AG09319 (cell line): ENCODE results near the gene GFRA1.
A peak's percentile ranks its signal among the peaks of the same experiment; 100 is the strongest.
"Not testable (repeated sequence)": the region's sequence is repeated elsewhere in the genome, so short reads cannot be mapped to it uniquely, and the experiment has no call there.

Experiments used
- DNase-seq: peaks from one replicate; pipeline ENCODE4 v3.0.0-alpha.2; 2010; ENCODE audit warnings: low read depth; ENCODE audit errors: extremely low read depth
- TF ChIP-seq, protein P1 (sequence below): IDR thresholded peaks from 2 replicates; pipeline ENCODE4 v1.5.1; 2011; ENCODE audit warnings: low read depth, mild to moderate bottlenecking, inconsistent platforms, low read length, moderate library complexity

The GFRA1 gene

DNA sequence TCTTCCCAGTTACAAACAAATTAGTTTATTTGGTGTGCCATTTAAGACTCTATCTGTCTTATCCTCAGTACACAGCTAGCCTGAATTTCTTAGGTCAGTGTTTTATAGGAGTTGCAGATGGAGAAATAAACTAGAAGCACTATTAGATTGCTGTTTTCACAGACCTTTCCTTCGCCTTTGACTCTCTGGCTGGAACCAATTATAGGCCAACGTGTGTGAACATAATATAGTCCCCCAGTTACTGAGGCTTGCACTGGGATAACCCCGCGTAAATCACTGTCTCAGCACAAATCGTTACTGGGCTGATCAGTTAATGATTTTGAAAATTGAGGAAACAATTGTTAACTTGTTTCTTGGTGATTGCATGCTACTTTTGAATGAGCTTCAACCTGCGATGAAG is 233.4 kb downstream of the GFRA1 start:
- DNase-seq = no peak
- TF ChIP-seq, protein P1, sequence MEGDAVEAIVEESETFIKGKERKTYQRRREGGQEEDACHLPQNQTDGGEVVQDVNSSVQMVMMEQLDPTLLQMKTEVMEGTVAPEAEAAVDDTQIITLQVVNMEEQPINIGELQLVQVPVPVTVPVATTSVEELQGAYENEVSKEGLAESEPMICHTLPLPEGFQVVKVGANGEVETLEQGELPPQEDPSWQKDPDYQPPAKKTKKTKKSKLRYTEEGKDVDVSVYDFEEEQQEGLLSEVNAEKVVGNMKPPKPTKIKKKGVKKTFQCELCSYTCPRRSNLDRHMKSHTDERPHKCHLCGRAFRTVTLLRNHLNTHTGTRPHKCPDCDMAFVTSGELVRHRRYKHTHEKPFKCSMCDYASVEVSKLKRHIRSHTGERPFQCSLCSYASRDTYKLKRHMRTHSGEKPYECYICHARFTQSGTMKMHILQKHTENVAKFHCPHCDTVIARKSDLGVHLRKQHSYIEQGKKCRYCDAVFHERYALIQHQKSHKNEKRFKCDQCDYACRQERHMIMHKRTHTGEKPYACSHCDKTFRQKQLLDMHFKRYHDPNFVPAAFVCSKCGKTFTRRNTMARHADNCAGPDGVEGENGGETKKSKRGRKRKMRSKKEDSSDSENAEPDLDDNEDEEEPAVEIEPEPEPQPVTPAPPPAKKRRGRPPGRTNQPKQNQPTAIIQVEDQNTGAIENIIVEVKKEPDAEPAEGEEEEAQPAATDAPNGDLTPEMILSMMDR = no peak

DNA sequence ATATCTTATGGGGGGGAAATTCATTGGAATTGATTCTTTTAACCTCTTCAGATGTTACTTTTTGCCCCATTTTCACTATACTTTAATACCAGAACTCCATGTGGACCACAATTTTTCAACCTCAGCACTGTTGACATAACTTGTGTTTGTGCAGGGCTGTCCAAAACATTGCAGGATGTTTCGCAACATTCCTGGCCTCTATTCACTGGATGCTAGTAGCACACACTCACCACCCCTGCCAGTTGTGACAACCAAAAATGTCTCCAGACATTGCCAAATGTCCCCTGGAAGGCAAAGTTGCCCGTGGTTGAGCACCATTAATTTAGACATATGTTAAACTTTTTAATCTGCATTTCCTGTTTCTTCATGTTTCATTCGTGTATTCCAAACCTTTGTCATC is 234.7 kb downstream of the GFRA1 start:
- peak; percentile 47 for DNase-seq
- TF ChIP-seq, protein P1 = no peak

DNA sequence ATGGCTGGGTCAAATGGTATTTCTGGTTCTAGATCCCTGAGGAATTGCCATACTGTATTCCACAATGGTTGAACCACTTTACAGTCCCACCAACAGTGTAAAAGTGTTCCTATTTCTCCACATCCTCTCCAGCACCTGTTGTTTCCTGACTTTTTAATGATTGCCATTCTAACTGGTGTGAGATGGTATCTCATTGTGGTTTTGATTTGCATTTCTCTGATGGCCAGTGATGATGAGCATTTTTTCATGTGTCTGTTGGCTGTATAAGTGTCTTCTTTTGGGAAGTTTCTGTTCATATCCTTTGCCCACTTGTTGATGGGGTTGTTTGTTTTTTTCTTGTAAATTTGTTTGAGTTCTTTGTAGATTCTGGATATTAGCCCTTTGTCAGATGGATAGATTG is 237.6 kb downstream of the GFRA1 start:
- not testable (repeated sequence) for DNase-seq

DNA sequence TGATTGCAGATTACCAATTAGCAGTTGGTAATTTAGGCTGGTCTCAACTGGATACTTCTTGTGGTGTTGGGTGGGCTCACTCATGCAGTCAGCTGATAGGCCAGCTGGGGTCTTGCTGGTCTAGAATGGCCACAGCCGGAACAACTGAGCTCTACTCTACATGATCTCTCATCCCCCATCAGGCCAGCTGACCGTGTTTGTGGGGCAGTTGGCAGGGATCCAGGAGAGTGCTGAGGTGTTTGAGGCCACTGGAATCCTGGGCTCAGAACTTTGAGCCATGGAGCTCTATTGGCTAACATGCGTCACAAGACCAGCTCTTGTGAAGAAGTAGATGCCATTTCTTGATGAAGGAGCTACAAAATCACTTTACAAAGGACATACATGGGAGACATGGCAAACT is 242.4 kb downstream of the GFRA1 start:
- no peak for DNase-seq
- TF ChIP-seq, protein P1 = no peak

DNA sequence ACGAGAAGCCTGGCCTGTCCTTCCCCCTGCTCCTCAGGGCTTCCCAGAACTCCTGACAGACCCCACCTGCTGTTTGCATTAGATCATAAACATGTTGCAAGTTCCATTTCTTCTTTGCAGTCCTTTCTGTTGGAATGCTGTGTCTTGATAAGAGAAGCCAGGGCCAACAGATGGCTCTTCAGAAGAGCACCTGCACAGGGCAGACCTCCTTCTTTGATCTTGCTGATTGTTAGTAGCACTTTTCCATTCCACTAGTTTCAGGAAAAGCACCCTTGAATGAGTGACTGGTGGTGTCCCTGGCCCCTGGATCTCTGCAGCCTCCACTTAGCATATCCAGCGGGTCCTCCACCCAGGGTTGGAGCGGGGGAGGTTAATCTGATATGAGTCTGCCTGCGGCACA is 243.2 kb downstream of the GFRA1 start:
- DNase-seq = no peak
- TF ChIP-seq, protein P1 = no peak

DNA sequence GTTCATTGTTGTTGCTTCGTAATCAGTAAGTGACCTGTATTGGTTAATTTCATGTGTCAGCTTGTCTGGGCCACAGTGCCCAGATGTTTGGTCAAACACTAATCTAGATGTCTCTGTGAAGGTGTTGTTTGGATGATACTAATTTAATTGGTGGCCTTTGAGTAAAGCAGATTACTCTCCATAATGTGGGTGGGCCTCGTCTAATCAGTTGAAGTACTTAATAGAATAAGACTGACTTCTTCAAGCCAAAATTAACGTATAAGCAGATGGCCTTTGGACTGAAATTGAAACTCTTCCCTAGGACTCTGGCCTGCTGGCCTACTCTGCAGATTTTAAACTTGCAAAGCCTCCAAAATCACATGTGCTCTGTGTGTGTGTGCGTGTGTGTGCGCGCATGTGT is 245.7 kb downstream of the GFRA1 start:
- DNase-seq = no peak
- TF ChIP-seq, protein P1 = no peak

DNA sequence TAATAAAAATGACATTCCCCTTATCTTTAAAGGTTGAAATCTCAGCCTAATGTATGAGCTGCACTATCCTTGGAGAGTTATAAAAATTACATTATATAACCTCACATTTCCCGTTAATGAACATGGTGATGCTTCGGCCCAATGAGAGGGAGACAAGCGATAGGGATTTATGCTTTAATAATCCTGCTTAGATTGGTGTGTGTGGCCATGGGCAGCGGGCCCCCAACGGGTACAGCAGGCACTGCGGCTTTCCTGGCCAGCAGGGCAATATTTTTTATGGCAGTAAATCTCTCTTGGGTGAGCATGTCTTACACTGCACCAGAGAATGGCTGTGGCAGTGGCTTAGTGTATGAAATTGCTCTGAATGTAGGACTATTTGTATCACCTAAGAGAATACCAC is 246.3 kb downstream of the GFRA1 start:
- TF ChIP-seq, protein P1 = no peak
- no peak for DNase-seq

DNA sequence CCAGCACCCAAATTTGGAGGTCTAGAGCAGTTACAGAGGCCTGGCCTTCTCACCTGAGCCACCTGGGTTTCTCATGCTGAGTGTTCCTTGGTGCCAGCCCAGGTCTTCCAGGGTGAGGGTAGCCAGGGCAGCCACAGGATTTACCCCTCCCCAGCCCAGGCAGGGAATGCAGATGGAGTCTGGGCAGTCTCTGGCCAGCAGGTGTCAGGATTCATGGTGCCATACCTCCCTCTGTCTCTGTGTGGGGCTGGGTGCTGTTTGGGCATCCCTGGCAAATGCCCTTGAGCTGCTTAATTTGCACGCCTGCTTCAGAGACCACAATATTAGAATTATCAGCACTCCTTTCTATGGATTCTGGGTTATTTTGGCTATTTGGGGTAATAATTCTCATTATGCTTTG is 246.7 kb downstream of the GFRA1 start:
- TF ChIP-seq, protein P1 = no peak
- no peak for DNase-seq
